Measurements from ENCODE around the gene CPSF4L. TPM values are rescaled to one million over a fixed set of nuclear protein-coding genes. Genes with fewer than 3 reads are reported as not detected.
A peak's percentile ranks its signal among the peaks of the same experiment; 100 is the strongest.

CPSF4L gene
- total RNA-seq, 4 donors from 2014 or later, result not detected

DNA sequence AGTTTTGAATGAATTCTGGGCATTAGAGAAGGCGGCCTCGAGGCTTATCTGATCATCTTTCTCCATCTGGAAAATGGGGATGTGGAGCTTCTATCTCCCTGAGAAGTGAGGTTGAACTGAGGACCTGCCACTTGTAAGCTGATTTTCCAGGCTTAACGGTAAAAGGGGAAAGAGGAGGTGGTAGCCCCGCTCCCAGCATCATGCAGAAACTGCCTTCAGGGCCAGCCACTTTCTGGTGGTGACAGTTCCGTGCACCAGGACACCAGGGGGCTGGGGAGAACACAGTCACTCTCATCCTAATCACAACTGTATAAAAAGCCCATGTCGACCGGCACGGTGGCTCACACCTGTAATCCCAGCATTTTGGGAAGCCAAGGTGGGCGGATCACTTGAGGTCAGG lies 20.9 kb upstream of the CPSF4L start:
- TF ChIP-seq POLR2A (IDR thresholded peaks at IDR 0.05) (no peak), EP300 (IDR thresholded peaks at IDR 0.05) (no peak)
- TF ChIP-seq, protein P1, sequence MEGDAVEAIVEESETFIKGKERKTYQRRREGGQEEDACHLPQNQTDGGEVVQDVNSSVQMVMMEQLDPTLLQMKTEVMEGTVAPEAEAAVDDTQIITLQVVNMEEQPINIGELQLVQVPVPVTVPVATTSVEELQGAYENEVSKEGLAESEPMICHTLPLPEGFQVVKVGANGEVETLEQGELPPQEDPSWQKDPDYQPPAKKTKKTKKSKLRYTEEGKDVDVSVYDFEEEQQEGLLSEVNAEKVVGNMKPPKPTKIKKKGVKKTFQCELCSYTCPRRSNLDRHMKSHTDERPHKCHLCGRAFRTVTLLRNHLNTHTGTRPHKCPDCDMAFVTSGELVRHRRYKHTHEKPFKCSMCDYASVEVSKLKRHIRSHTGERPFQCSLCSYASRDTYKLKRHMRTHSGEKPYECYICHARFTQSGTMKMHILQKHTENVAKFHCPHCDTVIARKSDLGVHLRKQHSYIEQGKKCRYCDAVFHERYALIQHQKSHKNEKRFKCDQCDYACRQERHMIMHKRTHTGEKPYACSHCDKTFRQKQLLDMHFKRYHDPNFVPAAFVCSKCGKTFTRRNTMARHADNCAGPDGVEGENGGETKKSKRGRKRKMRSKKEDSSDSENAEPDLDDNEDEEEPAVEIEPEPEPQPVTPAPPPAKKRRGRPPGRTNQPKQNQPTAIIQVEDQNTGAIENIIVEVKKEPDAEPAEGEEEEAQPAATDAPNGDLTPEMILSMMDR (IDR thresholded peaks at IDR 0.05), result no peak

DNA sequence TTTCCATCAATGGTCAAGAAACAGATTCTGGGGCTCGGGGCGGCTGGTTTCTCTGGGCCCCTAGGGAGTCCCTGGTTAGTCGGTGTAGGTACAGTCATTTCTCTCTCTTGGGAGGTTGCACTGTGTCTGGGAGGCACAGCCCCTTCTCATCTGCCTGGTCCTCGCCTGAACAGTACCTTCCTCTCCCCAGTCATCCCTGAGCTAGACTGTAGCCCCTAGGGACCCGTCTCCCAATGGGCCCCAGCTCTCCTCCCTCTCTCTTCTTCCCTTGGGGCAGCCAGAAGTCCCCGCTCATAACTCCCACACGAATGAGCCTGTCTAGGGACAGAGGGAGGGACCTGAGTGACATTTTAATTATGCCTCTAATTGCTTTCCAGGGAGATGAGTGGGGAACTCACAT lies 20.2 kb upstream of the CPSF4L start:
- 66 to 70% methylated on average over 7 of the region's 7 CpGs for WGBS, 2 donors
- no peaks in the 10 kb centered on the region for H3K27me3 ChIP-seq
- H3K4me1 ChIP-seq, result peaks cover 0 to 89% (median 54%) of the 10 kb centered on the region in 4 donors
- peaks cover 0 to 42% (median 0%) of the 10 kb centered on the region in 3 donors for H3K36me3 ChIP-seq
- H3K27ac ChIP-seq, result peak overlapping the region in 2 of 4 donors; percentile 92 to 99
- H3K9me3 ChIP-seq, result no peaks in the 10 kb centered on the region
- TF ChIP-seq EP300 (IDR thresholded peaks at IDR 0.05) (no peak), POLR2A (IDR thresholded peaks at IDR 0.05) (no peak)
- TF ChIP-seq, protein P1 (IDR thresholded peaks at IDR 0.05), result no peak
- DNase-seq (ENCODE audit: low spot score in 2 of 2), result no peak
- H3K4me3 ChIP-seq, result no peak overlapping the region

More for the DNA sequence above, 20.9 kb upstream of the CPSF4L start:
- DNase-seq (ENCODE audit: low spot score in 2 of 2), result no peak
- Histone ChIP-seq H3K9me3 (no peaks in the 10 kb centered on the region), H3K36me3 (peaks cover 0 to 42% (median 0%) of the 10 kb centered on the region in 3 donors), H3K27ac (peak overlapping the region in 2 of 4 donors; percentile 92 to 99), H3K4me3 (no peak overlapping the region), H3K27me3 (no peaks in the 10 kb centered on the region), H3K4me1 (peaks cover 0 to 93% (median 57%) of the 10 kb centered on the region in 4 donors)
- WGBS, 2 donors, result 91 to 93% methylated on average over 9 of the region's 9 CpGs

DNA sequence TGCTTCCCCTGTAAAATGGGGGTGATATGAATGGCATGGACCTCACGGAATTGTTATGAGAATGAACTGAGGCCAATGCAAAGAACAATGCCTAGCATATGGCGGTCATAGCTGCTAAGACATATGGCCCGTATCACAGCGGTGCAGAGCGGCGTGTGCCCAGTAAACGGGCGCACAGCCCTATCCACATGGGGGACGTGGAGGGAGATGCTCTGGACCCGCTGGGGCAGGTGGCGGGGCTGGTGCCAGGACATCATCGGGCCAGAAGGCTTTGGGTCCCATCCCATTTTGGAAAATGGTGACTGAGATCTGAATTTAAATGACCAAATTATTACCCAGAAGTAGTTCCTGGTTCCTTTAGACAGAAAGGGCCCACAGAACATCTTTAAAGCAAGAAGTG lies 18.5 kb upstream of the CPSF4L start:
- peak overlapping the region in 2 of 4 donors; percentile 83 to 85 for H3K27ac ChIP-seq
- TF ChIP-seq EP300 (IDR thresholded peaks at IDR 0.05) (no peak), POLR2A (IDR thresholded peaks at IDR 0.05) (no peak)
- TF ChIP-seq, protein P1 (IDR thresholded peaks at IDR 0.05), result no peak
- H3K9me3 ChIP-seq, result no peaks in the 10 kb centered on the region
- H3K36me3 ChIP-seq, result peaks cover 0 to 29% (median 0%) of the 10 kb centered on the region in 3 donors
- no peak overlapping the region for H3K4me3 ChIP-seq
- H3K27me3 ChIP-seq, result no peaks in the 10 kb centered on the region
- WGBS, 2 donors, result 96 to 98% methylated on average over 12 of the region's 12 CpGs
- H3K4me1 ChIP-seq, result peaks cover 0 to 72% (median 37%) of the 10 kb centered on the region in 4 donors
- no peak for DNase-seq (ENCODE audit: low spot score in 2 of 2)

DNA sequence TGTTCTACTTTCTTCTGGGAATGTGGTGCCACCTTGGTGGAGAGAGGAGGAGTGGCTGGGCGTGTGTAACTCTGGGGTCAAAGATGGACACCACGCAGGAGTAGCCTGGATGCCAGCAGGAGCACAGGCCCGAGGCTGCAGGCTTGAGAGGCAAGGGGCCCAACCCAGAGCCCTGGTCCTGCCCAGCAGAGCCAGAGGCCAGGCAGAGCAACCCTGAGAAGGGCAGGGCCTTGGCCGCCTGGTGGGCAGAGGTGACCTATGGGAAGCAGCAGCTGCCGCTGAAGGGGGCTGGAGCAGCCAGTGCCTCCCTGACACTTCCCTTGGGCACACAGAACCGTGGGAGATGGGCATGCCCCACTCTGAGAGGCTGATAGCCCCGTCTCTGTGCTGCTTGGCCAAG lies 18.0 kb upstream of the CPSF4L start:
- TF ChIP-seq POLR2A (IDR thresholded peaks at IDR 0.05) (no peak), EP300 (IDR thresholded peaks at IDR 0.05) (no peak)
- TF ChIP-seq, protein P1 (IDR thresholded peaks at IDR 0.05), result no peak
- no peaks in the 10 kb centered on the region for H3K27me3 ChIP-seq
- no peak for DNase-seq (ENCODE audit: low spot score in 2 of 2)
- WGBS, 2 donors, result 76 to 82% methylated on average over 5 to 6 of the region's 7 CpGs
- no peaks in the 10 kb centered on the region for H3K9me3 ChIP-seq
- H3K27ac ChIP-seq, result peak overlapping the region in 3 of 4 donors; percentile 65 to 85 (median 83)
- peaks cover 0 to 67% (median 32%) of the 10 kb centered on the region in 4 donors for H3K4me1 ChIP-seq
- no peak overlapping the region for H3K4me3 ChIP-seq
- H3K36me3 ChIP-seq, result peaks cover 0 to 24% (median 0%) of the 10 kb centered on the region in 3 donors

DNA sequence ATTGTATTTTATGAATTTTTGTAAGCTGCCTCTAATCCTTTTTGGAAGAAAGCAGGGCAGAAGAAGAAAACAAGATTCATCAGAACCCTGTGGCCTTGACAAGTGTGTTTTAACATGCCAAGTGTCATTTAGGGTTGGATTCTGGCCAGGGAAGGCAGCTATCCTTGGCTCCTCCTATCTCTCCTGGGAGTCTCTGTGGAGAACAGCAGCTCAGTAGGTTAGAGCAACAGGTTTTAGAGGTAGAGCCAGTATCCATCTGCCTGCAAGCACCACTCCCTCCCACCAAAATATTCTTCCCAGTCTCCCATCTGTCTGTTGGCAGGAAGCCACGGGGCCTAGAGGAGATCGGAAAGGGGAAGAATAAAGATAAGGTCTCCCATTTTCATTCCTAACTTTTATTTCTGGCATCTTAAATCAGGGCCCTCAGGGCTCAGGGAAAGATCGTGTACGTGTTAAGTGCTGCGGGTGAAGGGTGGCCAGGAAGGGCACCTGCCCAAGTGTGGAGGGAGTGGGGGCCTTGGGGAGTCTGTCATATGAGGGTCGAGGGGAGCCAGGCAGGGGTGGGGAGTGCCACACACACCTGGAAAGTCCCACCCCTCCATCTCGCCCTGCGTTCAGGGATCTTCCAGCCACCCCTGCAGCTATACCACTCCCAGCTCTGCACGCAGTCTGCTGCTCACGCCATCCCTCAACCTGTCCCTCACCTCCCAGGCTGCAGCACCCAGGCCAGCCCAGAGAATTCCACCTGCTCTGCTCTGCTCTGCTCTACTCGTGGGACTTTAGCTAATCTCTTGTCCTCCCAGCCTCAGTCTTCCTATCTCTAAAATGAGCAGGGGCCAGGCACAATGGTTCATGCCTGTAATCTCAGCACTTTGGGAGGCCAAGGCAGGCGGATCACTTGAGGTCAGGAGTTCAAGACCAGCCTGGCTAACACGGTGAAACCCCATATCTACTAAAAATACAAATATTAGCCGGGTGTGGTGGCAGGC lies 17.1 kb upstream of the CPSF4L start:
- peak; percentile 72 to 78 for DNase-seq (ENCODE audit: low spot score in 2 of 2)
- Histone ChIP-seq H3K4me3 (no peak overlapping the region), H3K4me1 (peaks cover 0 to 57% (median 24%) of the 10 kb centered on the region in 4 donors), H3K27ac (peak overlapping the region; percentile 65 to 85 (median 82)), H3K9me3 (no peaks in the 10 kb centered on the region), H3K36me3 (peaks cover 0 to 23% (median 0%) of the 10 kb centered on the region in 3 donors), H3K27me3 (no peaks in the 10 kb centered on the region)
- 48 to 52% methylated on average over 14 of the region's 14 CpGs for WGBS, 2 donors
- TF ChIP-seq, protein P1 (IDR thresholded peaks at IDR 0.05), result no peak
- peak in 1 of 2 donors; percentile 71 for TF ChIP-seq EP300 (IDR thresholded peaks at IDR 0.05)

Data from tibial nerve (tissue), 4 donors.